HG02973 (cell line): ENCODE data around the gene METTL13.
A peak's percentile ranks its signal among the peaks of the same experiment; 100 is the strongest.
"Not testable (repeated sequence)": the region's sequence is repeated elsewhere in the genome, so short reads cannot be mapped to it uniquely, and the experiment has no call there.

ENCODE experiments used
- ATAC-seq: cut with Tn5 transposase; IDR thresholded peaks from one replicate; pipeline ENCODE4 v1.9.1; 2021; ENCODE audit warnings: moderate library complexity; ENCODE audit not compliant: unreplicated experiment

The METTL13 gene

GRCh38 chr1:171763764-171764163 is 17.7 kb upstream of the METTL13 start:
- no peak for ATAC-seq

- no peak for ATAC-seq
Observed at GRCh38 chr1:171769171-171769570, 12.3 kb upstream of the METTL13 start.

GRCh38 chr1:171769754-171770153 is 11.7 kb upstream of the METTL13 start:
- no peak for ATAC-seq

GRCh38 chr1:171772312-171772711 is 9.1 kb upstream of the METTL13 start:
- ATAC-seq: no peak

GRCh38 chr1:171780583-171781175 is 781 bp upstream of the METTL13 start:
- no peak for ATAC-seq

GRCh38 chr1:171783816-171784530 is 2.5 kb downstream of the METTL13 start:
- ATAC-seq: no peak

GRCh38 chr1:171784784-171785183 is 3.3 kb downstream of the METTL13 start:
- peak; percentile 24 for ATAC-seq

- no peak for ATAC-seq
Observed at GRCh38 chr1:171785766-171786165, 4.3 kb downstream of the METTL13 start.

- no peak for ATAC-seq
Observed at GRCh38 chr1:171786534-171786933, 5.1 kb downstream of the METTL13 start.

GRCh38 chr1:171787686-171788480 is 6.4 kb downstream of the METTL13 start:
- ATAC-seq: no peak

GRCh38 chr1:171788696-171789095 is 7.2 kb downstream of the METTL13 start:
- no peak for ATAC-seq

- ATAC-seq: no peak
Observed at GRCh38 chr1:171790318-171790717, 8.9 kb downstream of the METTL13 start.

- ATAC-seq: no peak
Observed at GRCh38 chr1:171792656-171793369, 11.4 kb downstream of the METTL13 start.

GRCh38 chr1:171793636-171794035 is 12.2 kb downstream of the METTL13 start:
- no peak for ATAC-seq

GRCh38 chr1:171794085-171794484 is 12.6 kb downstream of the METTL13 start:
- no peak for ATAC-seq

GRCh38 chr1:171796592-171796991 is 15.1 kb downstream of the METTL13 start:
- no peak for ATAC-seq

GRCh38 chr1:171798311-171798710 is 16.9 kb downstream of the METTL13 start:
- no peak for ATAC-seq

GRCh38 chr1:171798765-171799164 is 17.3 kb downstream of the METTL13 start:
- ATAC-seq: no peak

GRCh38 chr1:171799166-171799565 is 17.7 kb downstream of the METTL13 start:
- ATAC-seq: no peak

- ATAC-seq: not testable (repeated sequence)
Observed at GRCh38 chr1:171799698-171800097, 18.2 kb downstream of the METTL13 start.

GRCh38 chr1:171800342-171800741 is 18.9 kb downstream of the METTL13 start:
- no peak for ATAC-seq
